GM12891 (cell line): ENCODE data around the gene ETFA.

Experiments
- PAX5 ChIP-seq: IDR thresholded peaks from 2 replicates; pipeline ENCODE4 v1.6.1; 2011; ENCODE audit warnings: low read length, moderate library complexity, mild to moderate bottlenecking; ENCODE audit not compliant: insufficient read depth, severe bottlenecking
- POLR2A ChIP-seq: IDR thresholded peaks from 2 replicates; pipeline ENCODE4 v1.6.1; 2011; ENCODE audit warnings: low read depth, low read length, control low read depth
- POLR2AphosphoS5 ChIP-seq: IDR thresholded peaks from 2 replicates; pipeline ENCODE4 v1.6.1; 2011; ENCODE audit warnings: low read depth, low read length, control low read depth
- POU2F2 ChIP-seq: IDR thresholded peaks from 2 replicates; pipeline ENCODE4 v1.6.1; 2011; ENCODE audit warnings: low read depth, mild to moderate bottlenecking, control low read depth, low read length, moderate library complexity
- TAF1 ChIP-seq: IDR thresholded peaks from 2 replicates; pipeline ENCODE4 v1.6.1; 2011; ENCODE audit warnings: low read depth, low read length, control low read depth

DNA sequence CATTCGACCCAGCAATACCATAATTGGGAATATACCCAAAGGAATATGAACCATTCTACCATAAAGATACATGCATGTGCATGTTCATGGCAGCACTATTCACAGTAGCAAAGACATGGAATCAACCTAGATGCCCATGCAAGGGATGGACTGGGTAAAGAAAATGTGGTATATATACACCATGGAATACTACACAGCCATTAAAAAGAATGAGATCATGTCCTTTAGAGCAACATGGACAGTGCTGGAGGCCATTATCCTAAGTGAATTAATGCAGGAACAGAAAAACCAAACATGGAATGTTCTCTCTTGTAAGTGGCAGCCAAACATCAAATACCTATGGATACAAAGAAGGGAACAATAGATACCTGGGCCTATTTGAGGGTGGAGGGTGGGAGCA, 7.4 kb downstream of the ETFA start:
- no peak for TF ChIP-seq POLR2AphosphoS5
- TF ChIP-seq POLR2A = no peak
- no peak for TF ChIP-seq TAF1
- no peak for TF ChIP-seq PAX5
- TF ChIP-seq POU2F2 = no peak
